HEK293 (cell line): ENCODE results near the gene ANXA4.
A peak's percentile ranks its signal among the peaks of the same experiment; 100 is the strongest.
"Not testable (repeated sequence)": the region's sequence is repeated elsewhere in the genome, so short reads cannot be mapped to it uniquely, and the experiment has no call there.

Experiments
- CTCF ChIA-PET: fragments of 350-600 bp; formaldehyde crosslinking; extraction: SDS; loops from one replicate; lab custom pipeline; 2021; ENCODE audit warnings: antibody characterized with exemption; lab: Yijun Ruan, JAX
- POLR2A ChIA-PET: fragments of 300-600 bp; formaldehyde crosslinking; extraction: SDS; loops from one replicate; lab custom pipeline; 2020; ENCODE audit warnings: antibody characterized with exemption, inconsistent platforms; lab: Yijun Ruan, JAX
- H3K27ac ChIP-seq: fragments of 200-500 bp; sonication (Bioruptor generic); 2 replicates; pipeline ENCODE4 v1.5.1; 2014; ENCODE audit warnings: low read depth, low read length, control low read depth, inconsistent platforms; ENCODE audit errors: extremely low read depth
- H3K36me3 ChIP-seq, 2 experiments: fragments of 200-500 bp in 1 of 2; sonication (Bioruptor generic) in 1 of 2; 1 replicate in 1 of 2; 2 replicates in 1 of 2; pipeline ENCODE4 v1.5.1; 2014 to 2017; ENCODE audit warnings: inconsistent platforms in 2 of 2, low read length in 2 of 2; ENCODE audit not compliant: control insufficient read depth in 2 of 2, insufficient read depth in 1 of 2
- H3K4me1 ChIP-seq: fragments of 200-500 bp; sonication (Bioruptor generic); 2 replicates; pipeline ENCODE4 v1.5.1; 2014; ENCODE audit warnings: mild to moderate bottlenecking, low read length, inconsistent platforms; ENCODE audit not compliant: control insufficient read depth, insufficient read depth
- H3K4me3 ChIP-seq: 2 replicates; pipeline ENCODE4 v1.5.1; 2011; ENCODE audit warnings: low read depth, mild to moderate bottlenecking, control low read depth, low read length, moderate library complexity
- H3K9me3 ChIP-seq: fragments of 200-500 bp; sonication (Bioruptor generic); 2 replicates; pipeline ENCODE4 v1.5.1; 2014; ENCODE audit warnings: low read depth, low read length, inconsistent platforms; ENCODE audit not compliant: control insufficient read depth, insufficient read depth
- AEBP2 ChIP-seq: fragments of 450-650 bp; formaldehyde crosslinking; IDR thresholded peaks from 2 replicates; pipeline ENCODE4 v1.5.1; 2016; ENCODE audit warnings: missing biosample characterization, missing genetic modification characterization, borderline replicate concordance
- FEZF1 ChIP-seq: fragments of 450-650 bp; formaldehyde crosslinking; IDR thresholded peaks from 2 replicates; pipeline ENCODE4 v1.5.1; 2016; ENCODE audit warnings: missing biosample characterization, missing genetic modification characterization
- GLIS2 ChIP-seq: fragments of 450-650 bp; formaldehyde crosslinking; IDR thresholded peaks from 2 replicates; pipeline ENCODE4 v1.5.1; 2016; ENCODE audit warnings: missing biosample characterization, missing genetic modification characterization
- HOXA7 ChIP-seq: sonication (generic); formaldehyde crosslinking; IDR thresholded peaks from 2 replicates; pipeline ENCODE4 v1.8.1; 2022; ENCODE audit warnings: missing genetic modification reagents, borderline replicate concordance
- IKZF3 ChIP-seq: fragments of 450-650 bp; IDR thresholded peaks from 2 replicates; pipeline ENCODE4 v1.5.0; 2018; ENCODE audit warnings: missing biosample characterization, mild to moderate bottlenecking, missing genetic modification characterization, moderate library complexity
- RBAK ChIP-seq: fragments of 450-650 bp; formaldehyde crosslinking; IDR thresholded peaks from 2 replicates; pipeline ENCODE4 v1.5.1; 2016; ENCODE audit warnings: missing biosample characterization, missing genetic modification characterization
- TCF7L2 ChIP-seq: IDR thresholded peaks from 2 replicates; pipeline ENCODE4 v1.6.1; 2011; ENCODE audit warnings: low read depth, mild to moderate bottlenecking, inconsistent platforms, low read length, moderate library complexity, borderline replicate concordance
- YY1 ChIP-seq: fragments of 450-650 bp; formaldehyde crosslinking; IDR thresholded peaks from 2 replicates; pipeline ENCODE4 v1.5.1; 2018; ENCODE audit warnings: missing biosample characterization, missing genetic modification characterization
- ZIC2 ChIP-seq: fragments of 450-650 bp; formaldehyde crosslinking; IDR thresholded peaks from 2 replicates; pipeline ENCODE4 v1.5.1; 2016; ENCODE audit warnings: missing biosample characterization, missing genetic modification characterization
- ZNF146 ChIP-seq: fragments of 450-650 bp; formaldehyde crosslinking; IDR thresholded peaks from 2 replicates; pipeline ENCODE4 v1.5.1; 2016; ENCODE audit warnings: missing biosample characterization, missing genetic modification characterization
- ZNF174 ChIP-seq: fragments of 450-650 bp; formaldehyde crosslinking; IDR thresholded peaks from 2 replicates; pipeline ENCODE4 v1.5.0; 2017; ENCODE audit warnings: missing biosample characterization, mild to moderate bottlenecking, missing genetic modification characterization
- ZNF341 ChIP-seq: fragments of 450-650 bp; formaldehyde crosslinking; IDR thresholded peaks from 2 replicates; pipeline ENCODE4; 2016; ENCODE audit warnings: low read depth, missing biosample characterization, missing genetic modification characterization
- ZNF514 ChIP-seq: fragments of 450-650 bp; formaldehyde crosslinking; IDR thresholded peaks from 2 replicates; pipeline ENCODE4 v1.5.1; 2016; ENCODE audit warnings: missing biosample characterization, missing genetic modification characterization
- ZNF530 ChIP-seq: fragments of 450-650 bp; formaldehyde crosslinking; IDR thresholded peaks from 2 replicates; pipeline ENCODE4 v1.5.1; 2016; ENCODE audit warnings: low read depth, missing biosample characterization, missing genetic modification characterization
- ZNF658 ChIP-seq: fragments of 450-650 bp; formaldehyde crosslinking; IDR thresholded peaks from 2 replicates; pipeline ENCODE4; 2016; ENCODE audit warnings: missing biosample characterization, missing genetic modification characterization
- ZNF707 ChIP-seq: fragments of 450-650 bp; formaldehyde crosslinking; IDR thresholded peaks from 2 replicates; pipeline ENCODE4 v1.5.1; 2016; ENCODE audit warnings: missing biosample characterization, missing genetic modification characterization
- ZNF76 ChIP-seq: fragments of 450-650 bp; formaldehyde crosslinking; IDR thresholded peaks from 2 replicates; pipeline ENCODE4; 2016; ENCODE audit warnings: low read depth, missing biosample characterization, missing genetic modification characterization, borderline replicate concordance
- TF ChIP-seq, protein P1 (sequence below): fragments of 450-650 bp; formaldehyde crosslinking; IDR thresholded peaks from 2 replicates; pipeline ENCODE4 v1.5.1; 2016; ENCODE audit warnings: missing biosample characterization, missing genetic modification characterization
- TF ChIP-seq, protein P2 (sequence below): fragments of 450-650 bp; formaldehyde crosslinking; IDR thresholded peaks from 2 replicates; pipeline ENCODE4 v1.5.1; 2016; ENCODE audit warnings: missing biosample characterization, missing genetic modification characterization

ANXA4 gene

GRCh38 chr2:69798909-69799526 is 57.1 kb downstream of the ANXA4 start (continued):
- TF ChIP-seq, protein P1, sequence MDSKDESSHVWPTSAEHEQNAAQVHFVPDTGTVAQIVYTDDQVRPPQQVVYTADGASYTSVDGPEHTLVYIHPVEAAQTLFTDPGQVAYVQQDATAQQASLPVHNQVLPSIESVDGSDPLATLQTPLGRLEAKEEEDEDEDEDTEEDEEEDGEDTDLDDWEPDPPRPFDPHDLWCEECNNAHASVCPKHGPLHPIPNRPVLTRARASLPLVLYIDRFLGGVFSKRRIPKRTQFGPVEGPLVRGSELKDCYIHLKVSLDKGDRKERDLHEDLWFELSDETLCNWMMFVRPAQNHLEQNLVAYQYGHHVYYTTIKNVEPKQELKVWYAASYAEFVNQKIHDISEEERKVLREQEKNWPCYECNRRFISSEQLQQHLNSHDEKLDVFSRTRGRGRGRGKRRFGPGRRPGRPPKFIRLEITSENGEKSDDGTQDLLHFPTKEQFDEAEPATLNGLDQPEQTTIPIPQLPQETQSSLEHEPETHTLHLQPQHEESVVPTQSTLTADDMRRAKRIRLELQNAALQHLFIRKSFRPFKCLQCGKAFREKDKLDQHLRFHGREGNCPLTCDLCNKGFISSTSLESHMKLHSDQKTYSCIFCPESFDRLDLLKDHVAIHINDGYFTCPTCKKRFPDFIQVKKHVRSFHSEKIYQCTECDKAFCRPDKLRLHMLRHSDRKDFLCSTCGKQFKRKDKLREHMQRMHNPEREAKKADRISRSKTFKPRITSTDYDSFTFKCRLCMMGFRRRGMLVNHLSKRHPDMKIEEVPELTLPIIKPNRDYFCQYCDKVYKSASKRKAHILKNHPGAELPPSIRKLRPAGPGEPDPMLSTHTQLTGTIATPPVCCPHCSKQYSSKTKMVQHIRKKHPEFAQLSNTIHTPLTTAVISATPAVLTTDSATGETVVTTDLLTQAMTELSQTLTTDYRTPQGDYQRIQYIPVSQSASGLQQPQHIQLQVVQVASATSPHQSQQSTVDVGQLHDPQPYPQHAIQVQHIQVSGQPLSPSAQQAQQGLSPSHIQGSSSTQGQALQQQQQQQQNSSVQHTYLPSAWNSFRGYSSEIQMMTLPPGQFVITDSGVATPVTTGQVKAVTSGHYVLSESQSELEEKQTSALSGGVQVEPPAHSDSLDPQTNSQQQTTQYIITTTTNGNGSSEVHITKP: peak; percentile 88
- TF ChIP-seq RBAK (tag by site-specific recombination): no peak
- TF ChIP-seq, protein P2, sequence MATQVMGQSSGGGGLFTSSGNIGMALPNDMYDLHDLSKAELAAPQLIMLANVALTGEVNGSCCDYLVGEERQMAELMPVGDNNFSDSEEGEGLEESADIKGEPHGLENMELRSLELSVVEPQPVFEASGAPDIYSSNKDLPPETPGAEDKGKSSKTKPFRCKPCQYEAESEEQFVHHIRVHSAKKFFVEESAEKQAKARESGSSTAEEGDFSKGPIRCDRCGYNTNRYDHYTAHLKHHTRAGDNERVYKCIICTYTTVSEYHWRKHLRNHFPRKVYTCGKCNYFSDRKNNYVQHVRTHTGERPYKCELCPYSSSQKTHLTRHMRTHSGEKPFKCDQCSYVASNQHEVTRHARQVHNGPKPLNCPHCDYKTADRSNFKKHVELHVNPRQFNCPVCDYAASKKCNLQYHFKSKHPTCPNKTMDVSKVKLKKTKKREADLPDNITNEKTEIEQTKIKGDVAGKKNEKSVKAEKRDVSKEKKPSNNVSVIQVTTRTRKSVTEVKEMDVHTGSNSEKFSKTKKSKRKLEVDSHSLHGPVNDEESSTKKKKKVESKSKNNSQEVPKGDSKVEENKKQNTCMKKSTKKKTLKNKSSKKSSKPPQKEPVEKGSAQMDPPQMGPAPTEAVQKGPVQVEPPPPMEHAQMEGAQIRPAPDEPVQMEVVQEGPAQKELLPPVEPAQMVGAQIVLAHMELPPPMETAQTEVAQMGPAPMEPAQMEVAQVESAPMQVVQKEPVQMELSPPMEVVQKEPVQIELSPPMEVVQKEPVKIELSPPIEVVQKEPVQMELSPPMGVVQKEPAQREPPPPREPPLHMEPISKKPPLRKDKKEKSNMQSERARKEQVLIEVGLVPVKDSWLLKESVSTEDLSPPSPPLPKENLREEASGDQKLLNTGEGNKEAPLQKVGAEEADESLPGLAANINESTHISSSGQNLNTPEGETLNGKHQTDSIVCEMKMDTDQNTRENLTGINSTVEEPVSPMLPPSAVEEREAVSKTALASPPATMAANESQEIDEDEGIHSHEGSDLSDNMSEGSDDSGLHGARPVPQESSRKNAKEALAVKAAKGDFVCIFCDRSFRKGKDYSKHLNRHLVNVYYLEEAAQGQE (tag by site-specific recombination): no peak
- TF ChIP-seq ZNF341 (tag by site-specific recombination): peak; percentile 48; the same call in 1 of the 2 replicates

- H3K36me3 ChIP-seq: peaks cover 0 to 6% of the 10 kb centered on the region in 2 experiments; a peak in 2 of 3 replicates
- peaks cover 12% of the 10 kb centered on the region for H3K4me1 ChIP-seq
- ChIA-PET POLR2A (no interaction called here), CTCF (interaction anchor here (0.6 to 11.5 kb wide), 4 partner anchors 15 to 77 kb away, joined by 3 to 92 read pairs (median 9); no protein-coding TSS in a partner anchor)
- H3K9me3 ChIP-seq: no peaks in the 10 kb centered on the region
- H3K4me3 ChIP-seq: no peak overlapping the region
- no peak overlapping the region for H3K27ac ChIP-seq
- TF ChIP-seq ZNF530 (no peak), YY1 (tag by site-specific recombination) (no peak), ZNF76 (no peak), ZIC2 (peak; percentile 77), TCF7L2 (no peak), IKZF3 (tag by site-specific recombination) (no peak), HOXA7 (CRISPR knock-in tag) (no peak), ZNF658 (tag by site-specific recombination) (no peak), ZNF146 (no peak), ZNF707 (tag by site-specific recombination) (no peak), ZNF174 (tag by site-specific recombination) (no peak), ZNF514 (tag by site-specific recombination) (no peak), FEZF1 (peak; percentile 47; the same call in 1 of the 2 replicates), AEBP2 (tag by site-specific recombination) (no peak), GLIS2 (tag by site-specific recombination) (no peak)
- TF ChIP-seq, all 188 proteins: peak for 2
Observed at GRCh38 chr2:69801745-69802290, 59.9 kb downstream of the ANXA4 start.

DNA sequence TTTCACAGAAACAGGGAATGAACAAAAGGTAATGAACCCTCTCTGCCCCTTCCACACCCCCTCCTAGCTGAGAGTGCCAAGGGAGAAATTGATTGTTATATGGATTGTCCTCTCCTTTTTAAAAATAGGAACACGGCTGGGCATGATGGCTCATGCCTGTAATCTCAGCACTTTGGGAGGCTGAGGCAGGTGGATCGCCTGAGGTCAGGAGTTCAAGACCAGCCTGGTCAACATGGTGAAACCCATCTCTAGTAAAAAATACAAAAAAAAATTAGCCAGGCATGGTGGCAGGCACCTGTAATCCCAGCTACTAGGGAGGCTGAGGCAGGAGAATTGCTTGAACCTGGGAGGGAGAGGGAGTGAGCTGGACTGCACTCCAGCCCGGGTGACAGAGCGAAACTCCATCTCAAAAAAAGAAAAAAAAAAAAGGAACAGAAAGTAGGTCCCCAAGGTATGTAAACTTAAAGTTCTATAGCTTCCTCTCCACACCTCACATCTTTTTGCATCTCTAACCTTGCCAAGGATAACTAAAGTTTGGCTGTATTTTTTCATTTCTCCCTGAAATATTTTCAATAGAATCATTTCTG is 60.9 kb downstream of the ANXA4 start:
- H3K4me1 ChIP-seq, H3K4me3 ChIP-seq, H3K27ac ChIP-seq, H3K9me3 ChIP-seq, H3K36me3 ChIP-seq, POLR2A ChIA-PET: not testable (repeated sequence)
- CTCF ChIA-PET: interaction anchor here (0.6 to 11.5 kb wide), 3 partner anchors 14 to 78 kb away, joined by 3 to 92 read pairs (median 15); no protein-coding TSS in a partner anchor
